AG10803 (cell line): ENCODE measurements around the gene SYT12.

ENCODE experiments used
- DNase-seq: peaks from one replicate; pipeline ENCODE4 v3.0.0; 2010; ENCODE audit warnings: low read depth
- H3K4me3 ChIP-seq: 2 replicates; pipeline ENCODE4 v1.5.1; 2011; ENCODE audit warnings: mild to moderate bottlenecking, low read length, control low read depth
- TF ChIP-seq, protein P1 (sequence below): conservative IDR thresholded peaks from 2 replicates; pipeline ENCODE4 v1.5.1; 2011; ENCODE audit warnings: mild to moderate bottlenecking, low read length, control low read depth, inconsistent platforms

The SYT12 gene

DNA sequence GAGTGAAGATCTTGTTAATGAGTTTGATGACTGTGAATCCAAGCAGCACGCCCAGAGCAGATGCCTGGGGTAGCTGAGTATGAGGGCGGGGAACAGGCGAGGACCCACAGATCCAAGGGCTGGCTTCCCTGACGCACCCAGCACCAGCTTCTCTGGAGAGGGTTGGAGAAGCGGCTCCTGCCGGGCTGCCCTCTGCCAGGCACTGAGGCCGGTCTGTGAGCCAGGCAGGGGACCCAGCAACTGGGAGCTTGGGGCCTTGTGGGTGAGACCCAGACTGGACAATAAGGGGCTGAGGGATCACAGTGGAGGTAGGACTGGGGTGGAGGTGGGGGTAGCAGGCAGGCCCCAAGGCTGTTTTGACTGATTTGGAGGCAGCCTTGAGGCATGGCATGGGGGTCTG is 8.6 kb upstream of the SYT12 start:
- TF ChIP-seq, protein P1, sequence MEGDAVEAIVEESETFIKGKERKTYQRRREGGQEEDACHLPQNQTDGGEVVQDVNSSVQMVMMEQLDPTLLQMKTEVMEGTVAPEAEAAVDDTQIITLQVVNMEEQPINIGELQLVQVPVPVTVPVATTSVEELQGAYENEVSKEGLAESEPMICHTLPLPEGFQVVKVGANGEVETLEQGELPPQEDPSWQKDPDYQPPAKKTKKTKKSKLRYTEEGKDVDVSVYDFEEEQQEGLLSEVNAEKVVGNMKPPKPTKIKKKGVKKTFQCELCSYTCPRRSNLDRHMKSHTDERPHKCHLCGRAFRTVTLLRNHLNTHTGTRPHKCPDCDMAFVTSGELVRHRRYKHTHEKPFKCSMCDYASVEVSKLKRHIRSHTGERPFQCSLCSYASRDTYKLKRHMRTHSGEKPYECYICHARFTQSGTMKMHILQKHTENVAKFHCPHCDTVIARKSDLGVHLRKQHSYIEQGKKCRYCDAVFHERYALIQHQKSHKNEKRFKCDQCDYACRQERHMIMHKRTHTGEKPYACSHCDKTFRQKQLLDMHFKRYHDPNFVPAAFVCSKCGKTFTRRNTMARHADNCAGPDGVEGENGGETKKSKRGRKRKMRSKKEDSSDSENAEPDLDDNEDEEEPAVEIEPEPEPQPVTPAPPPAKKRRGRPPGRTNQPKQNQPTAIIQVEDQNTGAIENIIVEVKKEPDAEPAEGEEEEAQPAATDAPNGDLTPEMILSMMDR: no peak
- no peak for DNase-seq
- no peak overlapping the region for H3K4me3 ChIP-seq

DNA sequence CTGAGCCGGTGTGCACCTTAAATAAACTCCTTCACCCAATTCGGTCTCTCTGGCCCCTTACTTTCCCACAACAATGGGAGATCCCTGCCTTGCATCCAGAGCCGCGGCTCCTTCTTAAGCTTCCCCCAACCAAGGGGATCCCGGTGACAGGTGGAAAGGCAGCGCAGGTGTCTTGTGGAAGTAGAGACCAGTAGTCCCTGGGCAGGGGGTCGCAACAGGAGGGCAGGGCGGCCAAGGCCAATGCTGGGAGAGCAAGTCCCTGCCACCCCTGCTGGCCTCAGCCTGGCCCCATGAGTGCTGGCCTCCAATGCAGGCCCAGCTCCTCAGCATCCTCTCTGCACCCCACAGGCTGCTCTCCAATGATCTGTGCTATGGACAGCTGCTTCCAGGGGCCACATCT is 7.9 kb upstream of the SYT12 start:
- no peak for DNase-seq
- TF ChIP-seq, protein P1: no peak
- no peak overlapping the region for H3K4me3 ChIP-seq

DNA sequence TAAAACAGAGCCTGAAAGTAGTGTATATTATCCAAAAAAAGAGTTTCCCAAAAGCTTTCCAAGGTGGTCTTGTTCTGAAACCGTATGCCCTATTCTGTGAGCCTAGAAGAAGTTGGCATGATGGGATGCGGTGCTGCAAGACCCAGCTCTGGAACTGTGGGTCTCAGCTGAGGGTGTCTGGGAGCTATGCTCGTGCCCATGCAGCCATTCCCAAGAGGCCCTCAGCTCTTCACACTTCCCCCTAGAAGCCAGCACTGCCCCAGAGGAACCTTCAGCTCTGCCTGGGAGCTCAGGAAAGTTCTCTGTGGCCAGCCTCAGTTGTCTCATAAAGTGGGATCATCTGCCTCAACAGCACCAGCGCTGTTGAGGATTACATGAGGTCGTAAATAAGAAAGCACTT is 6.4 kb upstream of the SYT12 start:
- H3K4me3 ChIP-seq: no peak overlapping the region

DNA sequence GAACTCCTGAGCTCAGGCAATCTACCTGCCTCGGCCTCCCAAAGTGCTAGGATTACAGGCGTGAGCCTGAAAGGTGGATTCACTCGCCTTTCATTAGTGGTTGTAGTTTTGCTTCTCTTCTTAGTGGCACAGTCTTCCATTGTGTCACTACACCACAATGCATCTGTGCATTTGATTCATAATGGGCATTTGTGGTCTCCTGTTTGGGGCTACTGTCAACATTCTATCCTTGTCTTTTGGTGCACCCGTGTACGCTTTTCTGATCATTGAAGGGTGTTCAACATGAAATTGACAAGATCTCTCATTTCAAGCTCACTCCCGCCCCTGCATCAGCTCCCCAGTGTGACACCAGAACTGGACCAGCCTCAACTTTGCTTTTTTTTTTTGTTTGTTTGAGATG is 2.0 kb upstream of the SYT12 start:
- TF ChIP-seq, protein P1: no peak
- no peak overlapping the region for H3K4me3 ChIP-seq
- DNase-seq: no peak

More for the DNA sequence above, 6.4 kb upstream of the SYT12 start:
- TF ChIP-seq, protein P1: no peak
- no peak for DNase-seq

DNA sequence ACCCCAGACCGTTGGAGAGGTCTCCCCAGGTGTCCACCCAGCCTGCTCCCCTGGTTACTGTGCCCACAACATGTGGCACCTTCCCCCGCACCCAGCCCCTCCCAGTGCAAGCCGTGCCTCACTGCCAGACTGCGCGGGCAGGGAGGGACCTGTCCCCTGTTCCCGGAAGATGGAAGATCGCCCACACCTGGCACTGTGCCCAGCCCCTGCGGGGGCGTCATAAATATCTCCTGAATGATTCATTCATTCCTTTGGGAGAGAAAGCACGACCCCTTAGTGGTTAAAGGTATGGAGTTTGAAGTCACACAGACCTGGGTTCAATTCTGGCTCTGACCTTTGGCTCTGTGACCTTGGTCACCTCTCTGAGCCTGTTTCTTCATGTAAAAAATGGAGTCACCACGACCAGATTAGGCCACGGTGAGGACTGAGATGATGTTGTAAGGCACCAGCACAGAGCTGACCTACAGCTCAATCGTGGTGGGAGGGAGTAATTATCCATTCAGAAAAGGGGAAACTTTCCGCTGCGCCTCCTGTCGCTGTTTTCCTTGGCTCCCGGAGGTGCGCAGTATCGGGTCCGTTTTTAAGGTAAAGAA is 497 bp upstream of the SYT12 start:
- H3K4me3 ChIP-seq: peak overlapping the region; percentile 43
- DNase-seq: no peak

DNA sequence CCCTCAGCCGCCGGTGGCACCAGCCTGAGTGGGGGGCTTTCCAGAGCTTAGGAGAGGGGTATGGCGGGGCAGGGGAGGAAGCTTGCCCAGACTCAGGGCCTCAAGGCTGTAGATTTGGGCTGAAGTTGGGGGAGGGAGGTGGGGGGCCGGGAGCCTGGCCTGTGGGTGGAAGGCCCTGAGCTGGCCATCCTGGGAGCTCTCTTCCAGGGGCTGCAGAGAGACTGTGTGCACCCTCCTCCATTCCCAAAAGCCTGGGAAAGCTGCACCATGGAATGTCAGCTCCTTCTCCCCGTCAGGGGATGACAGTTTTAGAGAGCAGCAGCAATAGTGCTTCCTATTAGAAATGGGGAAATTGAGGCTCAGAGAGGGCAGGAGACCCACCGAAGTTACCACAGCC is 1.0 kb downstream of the SYT12 start:
- TF ChIP-seq, protein P1: no peak
- peak overlapping the region; percentile 41 for H3K4me3 ChIP-seq
- no peak for DNase-seq

More for the DNA sequence above, 497 bp upstream of the SYT12 start:
- TF ChIP-seq, protein P1: no peak

DNA sequence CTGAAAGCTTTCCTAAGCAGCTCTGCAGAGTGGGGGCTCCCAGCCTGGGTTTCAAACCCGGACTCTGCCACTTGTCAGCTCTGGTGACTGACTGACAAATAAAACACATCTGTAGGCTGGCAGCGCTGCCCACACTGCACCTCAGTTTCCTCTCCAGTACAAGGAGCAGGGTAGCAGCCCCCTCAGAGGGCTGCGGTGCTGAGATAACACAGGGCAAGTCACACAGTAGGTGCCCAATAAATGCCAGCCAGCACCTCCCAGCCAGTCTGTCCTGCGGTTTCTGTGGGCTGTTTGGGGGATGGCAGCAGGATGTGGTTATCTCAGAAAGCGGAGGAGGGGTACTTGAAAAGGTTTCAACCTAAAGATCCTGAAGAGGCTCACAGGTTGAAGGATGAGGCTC is 1.5 kb downstream of the SYT12 start:
- no peak for DNase-seq
- TF ChIP-seq, protein P1: no peak
- no peak overlapping the region for H3K4me3 ChIP-seq
